ENCODE results near the gene TMEM176A.

Gene TMEM176A

DNA sequence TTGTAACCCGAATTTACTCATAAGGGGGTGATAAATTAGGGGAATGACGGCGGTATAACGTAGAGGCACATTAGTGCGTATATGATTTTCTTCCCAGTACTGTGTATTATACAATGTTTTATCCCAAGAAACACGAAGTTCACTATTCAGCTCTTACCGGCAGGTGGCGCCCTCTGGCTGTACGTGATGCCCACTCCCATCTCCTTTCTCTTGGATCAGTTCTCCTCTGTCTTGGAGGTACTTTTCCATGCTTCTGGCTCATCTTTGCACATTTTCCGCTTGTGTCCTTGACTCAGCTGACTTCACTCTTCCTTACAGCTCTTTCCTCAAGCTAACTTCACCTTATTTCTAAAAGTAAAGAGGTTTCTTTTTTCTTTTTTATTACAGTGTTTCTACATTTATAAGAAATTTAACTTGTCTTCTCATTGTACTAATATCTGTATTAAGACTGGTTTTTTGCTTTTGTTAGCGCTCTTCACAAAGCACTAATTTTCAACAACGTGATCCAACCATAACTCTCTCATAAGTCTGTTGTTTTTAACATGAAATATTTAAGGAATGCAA, 21.7 kb upstream of the TMEM176A start:
- TF ChIP-seq, protein P1, sequence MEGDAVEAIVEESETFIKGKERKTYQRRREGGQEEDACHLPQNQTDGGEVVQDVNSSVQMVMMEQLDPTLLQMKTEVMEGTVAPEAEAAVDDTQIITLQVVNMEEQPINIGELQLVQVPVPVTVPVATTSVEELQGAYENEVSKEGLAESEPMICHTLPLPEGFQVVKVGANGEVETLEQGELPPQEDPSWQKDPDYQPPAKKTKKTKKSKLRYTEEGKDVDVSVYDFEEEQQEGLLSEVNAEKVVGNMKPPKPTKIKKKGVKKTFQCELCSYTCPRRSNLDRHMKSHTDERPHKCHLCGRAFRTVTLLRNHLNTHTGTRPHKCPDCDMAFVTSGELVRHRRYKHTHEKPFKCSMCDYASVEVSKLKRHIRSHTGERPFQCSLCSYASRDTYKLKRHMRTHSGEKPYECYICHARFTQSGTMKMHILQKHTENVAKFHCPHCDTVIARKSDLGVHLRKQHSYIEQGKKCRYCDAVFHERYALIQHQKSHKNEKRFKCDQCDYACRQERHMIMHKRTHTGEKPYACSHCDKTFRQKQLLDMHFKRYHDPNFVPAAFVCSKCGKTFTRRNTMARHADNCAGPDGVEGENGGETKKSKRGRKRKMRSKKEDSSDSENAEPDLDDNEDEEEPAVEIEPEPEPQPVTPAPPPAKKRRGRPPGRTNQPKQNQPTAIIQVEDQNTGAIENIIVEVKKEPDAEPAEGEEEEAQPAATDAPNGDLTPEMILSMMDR (IDR thresholded peaks at IDR 0.05; ENCODE audit: insufficient read depth, low read length) = peak; percentile 81
- no peak for TF ChIP-seq GABPA (IDR thresholded peaks at IDR 0.05; ENCODE audit: low read depth)
- DNase-seq (ENCODE audit: low read depth in 1 of 2, low spot score in 1 of 2) = peak in 1 of 2 experiments; percentile 74
- no peak overlapping the region for H3K4me3 ChIP-seq (replicated peaks; ENCODE audit: insufficient read depth, low read length)
- H3K27ac ChIP-seq (replicated peaks) = no peak overlapping the region
- H3K27me3 ChIP-seq (ENCODE audit: insufficient read depth, poor library complexity, severe bottlenecking) = no peaks in the 10 kb centered on the region

DNA sequence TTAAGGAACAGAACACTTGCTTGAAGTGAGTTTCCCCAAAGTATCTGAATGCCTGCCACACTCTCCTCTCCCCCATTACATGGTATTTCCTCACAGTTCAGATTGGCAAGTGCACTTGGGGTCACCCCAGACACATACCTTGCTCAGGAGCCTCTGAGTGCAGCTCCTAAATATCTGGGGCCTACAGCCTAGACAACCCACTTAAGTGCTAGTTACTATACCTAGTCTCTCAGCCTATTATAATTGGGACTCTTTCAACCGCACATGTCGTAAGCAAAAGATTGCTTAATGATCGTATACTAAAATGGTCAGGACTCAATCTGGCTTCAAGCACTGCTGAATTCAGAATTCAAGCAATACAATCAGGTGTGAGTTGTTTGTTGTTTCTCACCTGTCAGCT, 20.3 kb upstream of the TMEM176A start:
- Histone ChIP-seq H3K27me3 (ENCODE audit: insufficient read depth, poor library complexity, severe bottlenecking) (no peaks in the 10 kb centered on the region), H3K4me3 (replicated peaks; ENCODE audit: insufficient read depth, low read length) (no peak overlapping the region), H3K27ac (replicated peaks) (no peak overlapping the region; the same call in 1 of the 2 replicates)
- no peak for TF ChIP-seq SPI1 (IDR thresholded peaks at IDR 0.05; ENCODE audit: borderline replicate concordance, low read depth)
- TF ChIP-seq, protein P1 (IDR thresholded peaks at IDR 0.05; ENCODE audit: insufficient read depth, low read length) = no peak
- TF ChIP-seq, protein P2, sequence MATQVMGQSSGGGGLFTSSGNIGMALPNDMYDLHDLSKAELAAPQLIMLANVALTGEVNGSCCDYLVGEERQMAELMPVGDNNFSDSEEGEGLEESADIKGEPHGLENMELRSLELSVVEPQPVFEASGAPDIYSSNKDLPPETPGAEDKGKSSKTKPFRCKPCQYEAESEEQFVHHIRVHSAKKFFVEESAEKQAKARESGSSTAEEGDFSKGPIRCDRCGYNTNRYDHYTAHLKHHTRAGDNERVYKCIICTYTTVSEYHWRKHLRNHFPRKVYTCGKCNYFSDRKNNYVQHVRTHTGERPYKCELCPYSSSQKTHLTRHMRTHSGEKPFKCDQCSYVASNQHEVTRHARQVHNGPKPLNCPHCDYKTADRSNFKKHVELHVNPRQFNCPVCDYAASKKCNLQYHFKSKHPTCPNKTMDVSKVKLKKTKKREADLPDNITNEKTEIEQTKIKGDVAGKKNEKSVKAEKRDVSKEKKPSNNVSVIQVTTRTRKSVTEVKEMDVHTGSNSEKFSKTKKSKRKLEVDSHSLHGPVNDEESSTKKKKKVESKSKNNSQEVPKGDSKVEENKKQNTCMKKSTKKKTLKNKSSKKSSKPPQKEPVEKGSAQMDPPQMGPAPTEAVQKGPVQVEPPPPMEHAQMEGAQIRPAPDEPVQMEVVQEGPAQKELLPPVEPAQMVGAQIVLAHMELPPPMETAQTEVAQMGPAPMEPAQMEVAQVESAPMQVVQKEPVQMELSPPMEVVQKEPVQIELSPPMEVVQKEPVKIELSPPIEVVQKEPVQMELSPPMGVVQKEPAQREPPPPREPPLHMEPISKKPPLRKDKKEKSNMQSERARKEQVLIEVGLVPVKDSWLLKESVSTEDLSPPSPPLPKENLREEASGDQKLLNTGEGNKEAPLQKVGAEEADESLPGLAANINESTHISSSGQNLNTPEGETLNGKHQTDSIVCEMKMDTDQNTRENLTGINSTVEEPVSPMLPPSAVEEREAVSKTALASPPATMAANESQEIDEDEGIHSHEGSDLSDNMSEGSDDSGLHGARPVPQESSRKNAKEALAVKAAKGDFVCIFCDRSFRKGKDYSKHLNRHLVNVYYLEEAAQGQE (IDR thresholded peaks at IDR 0.05; ENCODE audit: insufficient replicate concordance, low read depth) = no peak
- no peak for TF ChIP-seq GABPA (IDR thresholded peaks at IDR 0.05; ENCODE audit: low read depth)
- no peak for TF ChIP-seq POLR2AphosphoS5 (IDR thresholded peaks at IDR 0.05; ENCODE audit: low read depth)
- DNase-seq (ENCODE audit: low read depth in 1 of 2, low spot score in 1 of 2) = peak in 1 of 2 experiments; percentile 5

- no peak overlapping the region for H3K27ac ChIP-seq (replicated peaks)
- TF ChIP-seq, protein P2 (IDR thresholded peaks at IDR 0.05; ENCODE audit: insufficient replicate concordance, low read depth) = no peak
- no peak for TF ChIP-seq GABPA (IDR thresholded peaks at IDR 0.05; ENCODE audit: low read depth)
- no peak for TF ChIP-seq SPI1 (IDR thresholded peaks at IDR 0.05; ENCODE audit: borderline replicate concordance, low read depth)
- TF ChIP-seq, protein P1 (IDR thresholded peaks at IDR 0.05; ENCODE audit: insufficient read depth, low read length) = no peak
- TF ChIP-seq POLR2AphosphoS5 (IDR thresholded peaks at IDR 0.05; ENCODE audit: low read depth) = no peak
- DNase-seq (ENCODE audit: low read depth in 1 of 2, low spot score in 1 of 2) = peak in 1 of 2 experiments; percentile 48
- no peak overlapping the region for H3K4me3 ChIP-seq (replicated peaks; ENCODE audit: insufficient read depth, low read length)
- H3K27me3 ChIP-seq (ENCODE audit: insufficient read depth, poor library complexity, severe bottlenecking) = no peaks in the 10 kb centered on the region
These were observed 19.5 kb upstream of the TMEM176A start for GRCh38 chr7:150781103-150781502.

DNA sequence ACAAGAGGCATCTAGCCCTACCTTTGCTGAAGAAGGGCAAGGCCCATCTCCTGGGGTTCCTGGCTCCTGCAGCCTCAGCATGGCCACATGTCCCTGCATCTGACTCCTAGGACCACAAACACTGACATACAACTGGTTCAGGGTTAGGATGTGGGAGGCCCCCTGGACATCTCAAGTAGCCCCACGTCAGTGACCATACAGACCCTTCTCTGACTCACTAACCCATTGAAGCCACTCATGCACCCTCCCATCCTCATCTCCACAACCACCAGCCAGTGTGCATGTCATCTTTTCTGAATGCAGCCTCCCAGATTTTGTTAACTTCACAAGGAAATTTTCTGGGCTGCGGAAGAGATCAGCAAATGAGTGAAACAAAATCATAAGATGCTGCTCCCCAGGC, 18.6 kb upstream of the TMEM176A start:
- Histone ChIP-seq H3K27me3 (ENCODE audit: insufficient read depth, poor library complexity, severe bottlenecking) (no peaks in the 10 kb centered on the region), H3K4me3 (replicated peaks; ENCODE audit: insufficient read depth, low read length) (no peak overlapping the region), H3K27ac (replicated peaks) (no peak overlapping the region)
- TF ChIP-seq, protein P2 (IDR thresholded peaks at IDR 0.05; ENCODE audit: insufficient replicate concordance, low read depth) = no peak
- TF ChIP-seq, protein P1 (IDR thresholded peaks at IDR 0.05; ENCODE audit: insufficient read depth, low read length) = no peak
- no peak for TF ChIP-seq SPI1 (IDR thresholded peaks at IDR 0.05; ENCODE audit: borderline replicate concordance, low read depth)
- DNase-seq (ENCODE audit: low read depth in 1 of 2, low spot score in 1 of 2) = no peak

Measured in HL-60 (cell line).